Activated naive CD4-positive, alpha-beta T cell (primary cell): Measurements from ENCODE around the gene FAM83B.
"Not testable (repeated sequence)": the region's sequence is repeated elsewhere in the genome, so short reads cannot be mapped to it uniquely, and the experiment has no call there.

Source experiments
- DNase-seq, 4 experiments: peaks; one replicate each; lab custom pipeline; 2025; lab: John Stamatoyannopoulos, UW

Gene FAM83B

DNA sequence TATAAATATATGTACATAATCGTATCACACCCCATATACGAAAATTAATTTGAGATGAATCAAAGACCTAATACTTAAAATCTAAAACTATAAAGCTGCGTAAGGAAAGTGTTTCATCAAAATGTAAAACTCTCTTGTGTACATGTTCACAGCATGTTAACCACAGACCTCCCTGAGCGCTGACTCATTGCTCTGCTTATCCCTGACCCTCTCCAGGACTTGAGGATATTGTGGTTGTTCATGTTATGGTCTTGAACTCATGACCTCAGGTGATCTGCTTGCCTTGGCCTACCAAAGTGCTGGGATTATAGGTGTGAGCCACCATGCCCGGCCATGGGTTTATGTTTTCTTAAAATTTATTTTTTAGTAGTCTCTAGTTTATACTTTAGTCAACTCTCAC, 14.2 kb downstream of the FAM83B start:
- DNase-seq, result no peak

DNA sequence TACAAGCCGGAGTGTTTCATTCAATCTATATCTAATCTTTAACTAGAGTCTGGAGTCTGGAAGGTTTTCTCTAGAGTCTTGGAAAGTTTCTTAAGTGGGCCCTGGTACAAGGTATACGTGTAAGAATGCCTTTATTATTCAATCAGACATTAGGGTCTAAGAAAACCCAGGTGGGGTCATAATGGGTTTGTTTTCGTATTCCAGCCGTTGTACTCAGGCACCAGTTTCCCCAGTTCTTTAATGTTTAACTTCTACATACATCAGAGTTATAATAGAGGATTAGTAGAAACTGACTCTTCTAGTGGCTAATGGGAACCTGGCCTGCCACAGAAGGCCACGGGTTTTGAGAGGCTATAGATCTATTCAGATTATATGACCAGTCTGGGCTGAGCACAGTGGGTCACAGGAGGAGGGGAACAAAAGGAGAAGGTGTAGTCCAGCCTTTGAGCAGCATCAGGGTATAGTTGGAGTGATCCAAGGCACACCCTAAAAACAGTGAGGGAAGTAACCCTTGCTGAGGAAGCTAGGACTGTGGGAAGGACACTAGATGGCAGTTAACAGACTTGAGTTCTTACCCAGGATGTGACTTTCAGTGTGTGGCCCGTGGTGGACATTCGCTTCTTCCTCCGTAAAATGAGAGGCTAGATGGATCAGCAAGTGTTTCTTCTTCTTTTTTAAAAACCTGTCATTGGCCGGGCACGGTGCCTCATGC, 15.5 kb downstream of the FAM83B start:
- DNase-seq, result no peak

DNA sequence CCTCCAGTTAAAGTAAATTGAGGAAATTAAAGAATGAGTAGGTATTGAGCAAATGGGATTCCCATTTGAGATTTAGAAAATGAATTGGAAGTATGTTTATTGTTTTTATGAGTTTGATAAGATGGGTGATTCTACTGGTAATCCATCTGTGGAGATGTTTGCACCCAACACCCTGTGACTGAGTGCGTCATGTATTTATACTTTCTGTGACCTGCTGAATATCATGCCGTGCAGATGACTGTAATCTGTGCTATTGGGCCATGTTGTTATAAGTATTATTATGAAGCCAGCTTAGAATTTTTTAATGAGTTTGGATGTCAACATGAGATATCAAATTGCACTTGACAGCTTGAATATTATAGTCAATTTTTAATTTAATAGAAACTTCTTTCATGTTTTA, 17.7 kb downstream of the FAM83B start:
- no peak for DNase-seq

DNA sequence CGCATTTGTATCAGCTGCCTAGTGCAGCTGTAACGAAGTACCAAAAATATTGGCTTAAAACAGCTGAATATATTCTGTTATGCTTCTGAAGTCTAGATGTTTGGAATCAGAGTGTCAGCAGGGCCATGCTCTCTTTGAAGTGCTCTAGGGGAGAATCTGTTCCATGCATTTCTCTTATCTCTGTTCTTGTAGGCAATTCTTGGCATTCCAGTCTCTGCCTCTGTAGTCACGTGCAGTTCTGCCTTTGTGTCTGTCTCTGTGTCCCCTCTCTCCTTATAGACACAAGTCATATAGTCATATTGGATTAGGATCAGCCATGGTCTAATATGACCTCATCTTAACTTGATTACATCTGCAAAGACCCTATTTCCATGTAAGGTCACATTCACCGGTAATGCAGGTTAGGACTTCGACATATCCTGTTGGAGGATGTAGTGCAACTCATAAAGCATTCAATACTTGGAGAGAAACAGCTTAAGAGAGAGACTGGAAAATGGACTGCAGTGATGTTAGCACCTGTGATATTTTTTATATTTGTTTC, 18.6 kb downstream of the FAM83B start:
- DNase-seq, result no peak

DNA sequence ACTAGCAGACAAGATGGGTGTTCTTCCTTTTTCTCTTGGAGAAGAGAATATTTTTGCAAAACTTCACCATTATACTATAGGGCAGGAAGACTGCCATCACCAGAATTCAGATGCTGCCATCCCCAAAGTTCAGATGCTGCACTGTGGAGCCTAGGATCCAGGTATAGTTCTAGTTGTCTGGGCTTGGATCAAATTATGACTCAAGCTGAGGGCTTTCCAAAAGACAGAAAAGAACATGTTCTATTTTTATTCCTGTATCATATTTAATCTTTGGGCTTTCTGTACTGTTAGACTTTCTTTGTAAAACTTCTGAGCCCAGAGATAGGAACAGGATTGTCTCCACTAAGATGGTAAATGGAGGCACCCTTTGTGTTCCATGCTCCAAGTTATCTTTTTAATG, 22.0 kb downstream of the FAM83B start:
- no peak for DNase-seq

DNA sequence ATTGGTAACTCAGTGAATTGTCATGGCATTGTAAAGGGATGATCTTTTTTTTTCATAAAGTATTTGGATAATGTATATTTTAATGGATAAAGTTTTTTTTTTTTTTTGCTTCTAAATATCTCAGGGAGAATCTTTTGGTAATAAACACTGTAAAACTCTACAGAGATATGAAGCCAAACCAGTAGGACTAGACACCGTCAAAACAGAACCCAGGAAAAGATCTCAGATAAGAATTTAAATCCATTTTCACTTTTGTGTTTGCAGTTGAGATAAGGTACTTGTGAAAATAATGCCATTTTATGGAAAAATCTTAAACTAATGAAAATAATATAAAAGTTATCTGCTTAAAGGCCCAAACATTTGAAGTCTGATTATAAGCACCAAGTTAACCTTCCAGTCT, 27.0 kb downstream of the FAM83B start:
- DNase-seq, result no peak

DNA sequence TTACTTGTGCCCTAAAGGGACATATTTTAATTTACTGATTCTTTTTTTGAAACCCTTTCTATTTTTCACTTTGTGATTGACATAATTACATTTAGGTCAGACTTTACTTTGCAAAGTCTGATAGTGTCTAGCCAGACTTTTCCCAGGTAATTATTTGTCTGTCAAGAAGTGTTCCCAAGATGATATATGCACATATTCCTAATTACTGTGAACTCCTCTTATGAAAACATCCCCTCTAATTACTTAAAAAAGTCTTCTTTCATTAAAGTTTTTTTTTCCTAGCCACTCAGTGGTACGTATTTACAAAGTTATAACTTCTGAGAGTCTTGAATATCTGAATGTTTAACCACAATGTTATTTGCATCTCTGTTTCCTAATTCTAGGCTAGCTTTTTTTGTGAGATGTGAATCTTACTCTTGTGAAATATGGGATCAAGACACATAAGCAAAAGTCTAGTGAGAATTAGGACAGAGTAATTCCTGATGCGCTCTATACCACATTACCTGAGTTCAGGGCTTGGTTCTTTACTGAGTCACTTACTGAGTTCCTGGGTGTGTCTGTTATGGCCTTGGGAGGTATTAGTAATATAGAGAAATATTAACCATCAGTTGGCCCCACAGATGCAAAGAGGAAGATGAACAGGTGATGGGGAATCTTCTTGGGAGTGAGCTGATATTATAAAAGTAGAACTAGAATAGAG, 27.9 kb downstream of the FAM83B start:
- DNase-seq, result no peak

DNA sequence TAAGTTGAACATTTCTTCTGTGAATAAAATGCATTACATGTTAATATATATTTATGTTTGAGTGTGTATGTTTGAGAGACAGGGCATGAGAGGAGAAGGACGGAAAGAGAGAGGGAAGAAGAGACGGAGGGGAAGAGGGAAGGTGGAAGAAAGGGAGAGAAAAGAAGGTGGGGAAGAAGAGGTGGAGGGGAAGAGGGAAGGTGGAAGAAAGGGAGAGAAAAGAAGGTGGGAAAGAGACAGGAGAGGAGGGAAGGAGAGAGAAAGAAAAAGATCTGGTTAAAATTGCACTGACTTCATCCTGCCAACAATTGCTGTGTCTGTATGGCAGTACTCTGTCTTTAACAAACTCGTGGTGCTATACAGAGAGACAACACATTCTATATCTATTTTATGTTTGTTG, 29.0 kb downstream of the FAM83B start:
- DNase-seq, result no peak

DNA sequence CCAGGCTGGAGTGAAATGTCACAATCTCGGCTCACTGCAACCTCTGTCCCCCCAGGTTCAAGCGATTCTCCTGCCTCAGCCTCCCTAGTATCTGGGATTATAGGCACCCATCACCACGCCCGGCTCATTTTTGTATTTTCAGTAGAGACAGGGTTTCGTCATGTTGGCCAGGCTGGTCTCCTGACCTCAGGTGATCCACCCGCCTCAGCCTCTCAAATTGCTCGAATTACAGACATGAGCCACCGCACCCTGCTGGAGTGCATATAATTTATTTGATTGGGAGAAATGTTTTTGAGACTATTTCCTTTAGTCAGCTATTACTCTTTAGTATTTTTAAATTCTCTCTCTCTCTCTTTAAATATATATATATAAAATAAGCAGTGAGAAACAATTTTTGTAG, 29.8 kb downstream of the FAM83B start:
- no peak for DNase-seq

DNA sequence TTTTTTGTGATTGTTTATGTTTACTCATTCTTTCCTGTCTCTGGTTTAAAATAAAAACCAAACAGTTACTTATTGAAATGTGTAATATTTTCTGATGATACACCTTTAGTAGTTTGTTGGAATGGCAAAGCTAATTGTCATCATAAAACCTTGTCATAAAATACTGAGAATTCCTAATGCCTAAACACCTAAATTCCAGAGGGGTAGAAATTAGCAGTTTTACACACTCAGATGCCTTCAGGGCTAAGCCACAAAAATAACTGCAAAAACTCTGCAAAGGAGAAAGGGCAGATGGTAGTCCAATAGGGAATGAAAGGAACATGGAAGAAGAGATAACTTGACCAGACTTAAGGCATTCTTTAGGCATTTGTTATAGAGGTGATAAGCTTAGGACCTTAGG, 30.3 kb downstream of the FAM83B start:
- no peak for DNase-seq

DNA sequence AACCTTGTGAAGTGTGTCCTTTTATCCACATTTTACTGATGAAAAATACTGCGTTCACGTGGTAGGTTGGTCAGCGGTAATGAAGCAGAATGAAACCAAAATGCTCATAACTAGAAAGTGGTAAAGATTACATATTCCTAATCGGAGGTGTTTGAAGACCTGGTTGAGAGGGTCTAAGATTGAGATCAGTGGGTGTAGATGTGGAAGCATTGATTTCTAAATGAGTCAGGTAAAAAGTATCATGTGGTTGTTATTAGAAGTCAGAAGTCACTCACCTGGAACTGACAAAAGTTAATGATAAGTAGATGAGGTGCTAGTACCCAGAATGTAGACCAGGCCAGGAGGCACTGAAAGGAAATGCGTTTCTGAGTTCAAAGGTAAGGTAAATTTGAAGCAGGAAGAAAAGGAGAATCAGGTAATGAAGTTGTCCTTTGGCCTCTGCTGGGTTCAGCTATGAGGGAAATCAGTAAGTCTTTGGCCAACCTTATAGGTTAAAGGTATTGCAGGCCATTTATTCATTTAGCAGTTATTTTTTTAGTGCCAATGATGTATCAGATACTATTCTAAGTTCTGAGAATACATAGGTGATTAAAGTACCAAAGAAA, 31.2 kb downstream of the FAM83B start:
- DNase-seq, result no peak

DNA sequence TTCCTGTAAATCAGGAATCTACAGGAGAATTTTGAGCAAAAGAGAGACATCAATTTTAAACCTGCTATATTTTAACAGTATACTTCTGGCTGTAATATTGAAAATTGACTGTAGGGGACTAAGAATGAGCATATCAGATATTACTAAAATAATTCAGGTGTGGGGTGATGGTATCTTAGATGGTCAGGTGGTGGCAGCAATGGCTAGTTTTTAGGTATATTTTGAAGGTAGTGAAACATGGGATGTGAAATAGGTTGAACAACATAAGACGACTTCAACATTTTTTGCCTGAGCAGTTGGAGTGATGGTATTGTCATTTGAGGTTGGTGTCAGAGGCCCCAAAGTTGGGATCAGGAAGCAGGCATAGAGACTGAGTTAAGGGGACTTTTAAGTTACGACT, 32.1 kb downstream of the FAM83B start:
- no peak for DNase-seq

DNA sequence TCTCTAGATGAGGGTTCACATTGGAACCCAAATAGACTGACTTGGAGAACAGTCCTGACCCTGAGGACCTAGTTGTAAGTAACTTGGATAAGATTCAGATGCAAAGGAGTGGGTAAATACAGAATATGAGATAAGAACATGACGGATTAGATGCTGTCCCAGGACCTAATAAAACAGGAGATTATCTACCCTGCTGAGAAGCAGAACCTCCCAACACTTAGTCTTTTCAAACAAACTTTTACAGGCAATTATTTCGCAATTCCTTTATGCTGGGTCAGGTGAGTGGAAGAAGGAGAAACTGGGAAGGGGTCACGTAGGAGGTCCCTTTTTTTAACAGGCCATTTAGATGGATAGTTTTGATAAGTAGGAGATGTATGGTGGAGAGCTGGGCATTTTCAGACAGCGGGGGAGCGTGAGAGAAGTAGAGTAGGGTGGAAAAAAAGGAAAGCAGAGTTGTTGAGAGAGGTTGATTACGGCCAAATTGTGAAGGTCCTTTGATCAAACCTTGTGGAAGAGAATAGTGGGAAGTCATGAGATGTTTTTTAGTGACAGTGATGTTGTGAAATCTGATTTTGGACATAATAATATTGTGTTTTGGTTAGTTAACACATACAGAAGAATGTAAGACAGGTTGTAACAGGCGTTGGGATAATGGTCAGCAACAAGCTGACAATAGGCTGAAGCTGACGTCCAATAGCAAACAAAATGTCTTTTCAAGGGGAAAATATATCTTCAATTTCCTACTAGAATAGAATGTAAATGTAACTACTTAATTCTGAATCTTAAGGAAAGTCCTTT, 32.8 kb downstream of the FAM83B start:
- DNase-seq, result no peak

DNA sequence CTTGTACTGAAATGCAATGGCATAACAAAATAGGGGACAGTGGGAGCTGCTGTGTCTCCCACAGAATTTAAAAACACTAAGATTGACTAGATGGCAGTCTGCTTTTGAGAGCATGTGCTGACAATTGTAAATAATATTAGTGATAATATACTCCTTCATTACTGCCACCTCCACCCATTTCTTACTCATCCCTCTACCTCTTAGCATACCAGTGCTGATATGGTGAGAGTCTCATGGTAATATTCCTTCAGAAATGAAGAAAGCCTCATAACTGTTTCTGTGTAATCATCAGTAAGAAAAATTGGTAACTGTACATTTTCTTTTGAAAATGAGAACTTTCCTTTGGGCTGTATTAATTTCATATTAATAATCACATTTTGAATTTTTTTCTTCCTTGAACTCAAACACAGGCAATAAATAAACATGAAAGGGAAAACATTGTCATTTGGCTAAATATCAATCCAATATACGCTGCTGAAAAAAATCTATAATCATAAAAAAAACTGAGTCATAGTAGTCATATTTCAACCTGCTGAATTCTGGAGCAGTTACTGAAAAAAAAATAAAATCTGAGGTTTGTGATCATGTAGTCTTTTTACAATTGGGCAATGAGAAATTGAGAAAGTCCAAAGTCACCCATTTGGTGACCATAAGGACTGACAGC, 34.6 kb downstream of the FAM83B start:
- no peak for DNase-seq

DNA sequence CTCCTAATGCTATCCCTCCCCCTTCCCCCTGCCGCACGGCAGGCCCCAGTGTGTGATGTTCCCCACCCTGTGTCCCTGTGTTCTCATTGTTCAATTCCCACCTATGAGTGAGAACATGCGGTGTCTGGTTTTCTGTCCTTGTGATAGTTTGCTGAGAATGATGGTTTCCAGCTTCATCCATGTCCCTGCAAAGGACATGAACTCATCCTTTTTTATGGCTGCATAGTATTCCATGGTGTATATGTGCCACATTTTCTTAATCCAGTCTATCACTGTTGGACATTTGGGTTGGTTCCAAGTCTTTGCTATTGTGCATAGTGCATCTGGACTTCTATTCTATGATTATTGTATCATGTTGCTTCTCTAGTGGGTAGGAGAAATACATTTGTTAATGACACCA, 35.3 kb downstream of the FAM83B start:
- DNase-seq, result not testable (repeated sequence)

DNA sequence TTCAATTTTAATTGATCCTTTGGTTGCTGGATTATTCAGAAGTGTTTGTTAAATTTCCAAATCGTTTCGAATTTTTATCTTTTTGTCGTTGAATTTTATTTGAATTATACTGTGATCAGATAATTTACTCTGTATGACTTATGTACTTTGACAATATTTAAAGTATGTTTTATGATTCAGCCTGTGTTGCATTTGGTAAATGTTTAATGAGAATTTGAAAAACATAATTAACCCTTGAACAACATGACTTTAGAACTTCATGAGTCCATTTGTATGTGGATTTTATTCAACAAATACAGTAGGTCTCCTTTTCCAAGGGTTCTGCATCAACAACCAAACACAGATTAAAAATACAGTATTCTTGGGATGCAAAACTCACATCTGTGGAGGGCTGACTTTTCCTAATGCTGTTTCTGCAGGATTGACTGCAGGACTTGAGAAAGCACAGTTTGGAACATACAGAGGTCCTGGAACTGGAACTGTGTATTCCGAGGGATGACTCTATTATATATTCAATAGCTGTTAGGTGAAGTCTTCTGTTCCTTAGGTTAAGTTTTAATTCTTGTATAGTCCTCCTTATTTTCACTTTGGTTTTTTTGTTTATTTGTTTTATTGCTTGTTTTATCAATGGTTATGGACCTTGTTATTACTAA, 40.5 kb downstream of the FAM83B start:
- no peak for DNase-seq

DNA sequence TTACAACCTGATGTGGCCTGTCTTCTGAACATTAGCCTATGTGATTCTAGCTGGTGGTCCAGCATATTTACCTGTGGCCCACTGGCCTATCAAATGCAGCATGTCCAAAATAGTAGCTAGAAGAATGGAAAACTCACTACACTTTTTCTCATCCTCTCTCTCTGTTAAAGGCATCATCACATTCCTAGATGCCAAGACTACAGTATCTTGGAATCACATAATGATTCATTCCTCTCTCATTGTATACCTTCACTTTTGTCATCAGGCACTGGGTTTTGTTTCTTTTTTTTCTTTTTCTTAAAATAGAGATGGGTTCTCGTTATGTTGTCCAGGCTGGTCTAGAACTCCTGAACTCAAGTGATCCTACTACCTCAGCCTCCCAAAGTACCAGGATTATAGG, 45.0 kb downstream of the FAM83B start:
- no peak for DNase-seq

DNA sequence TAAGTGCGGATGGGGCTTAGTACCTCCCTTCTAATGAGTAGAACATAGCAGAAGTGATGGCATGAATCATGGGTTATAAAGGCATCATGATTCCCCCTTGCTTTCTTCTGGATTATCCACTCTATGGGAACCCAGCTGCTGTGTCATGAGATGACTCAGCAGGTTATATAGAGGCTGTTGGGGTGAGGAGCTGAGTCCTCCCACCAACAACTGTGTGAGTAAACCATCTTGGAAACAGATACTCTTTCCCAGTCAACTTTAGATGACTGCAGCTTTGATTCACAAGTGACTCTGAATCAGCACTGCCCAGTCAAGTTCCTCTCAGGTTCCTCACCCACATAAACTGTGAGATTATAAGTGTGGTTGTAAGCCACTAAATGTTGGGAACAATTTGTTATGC, 46.3 kb downstream of the FAM83B start:
- DNase-seq, result no peak

DNA sequence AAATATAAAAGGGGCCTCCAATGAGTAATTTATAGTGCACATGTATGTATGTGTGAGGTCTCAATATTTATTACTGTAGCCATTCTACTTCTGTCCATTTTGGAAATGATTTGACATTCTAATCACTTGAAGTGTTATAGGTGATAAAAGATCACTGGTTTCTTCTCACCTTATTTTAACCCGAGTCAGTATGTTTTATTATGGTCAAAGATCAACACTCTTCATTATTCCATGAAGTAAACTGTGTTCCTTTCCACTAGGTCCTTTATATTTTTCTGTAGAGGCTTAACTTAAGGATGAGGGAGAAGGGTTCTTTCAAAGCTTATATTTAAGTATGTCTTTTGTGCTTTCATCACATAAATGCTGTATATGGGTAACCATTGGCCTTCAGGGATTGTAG, 47.2 kb downstream of the FAM83B start:
- DNase-seq, result no peak

DNA sequence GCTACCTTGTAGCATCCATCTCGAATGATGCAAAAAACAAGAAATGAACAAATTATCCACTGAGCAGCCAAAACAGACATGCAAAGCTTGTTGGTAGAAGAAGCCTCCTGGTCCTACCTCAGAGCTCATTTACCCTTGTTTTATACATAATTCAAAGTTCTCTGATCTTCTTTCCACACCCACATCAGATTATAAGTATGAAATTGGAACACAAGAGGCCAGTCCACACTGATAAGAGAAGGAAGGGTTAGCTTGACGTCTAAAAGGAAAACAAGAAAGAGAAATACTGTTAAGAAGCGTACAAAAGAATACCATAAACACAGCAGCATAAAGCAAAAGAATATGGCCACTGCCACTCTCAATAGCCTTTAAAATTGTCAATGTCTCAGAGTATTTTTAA, 49.7 kb downstream of the FAM83B start:
- no peak for DNase-seq

DNA sequence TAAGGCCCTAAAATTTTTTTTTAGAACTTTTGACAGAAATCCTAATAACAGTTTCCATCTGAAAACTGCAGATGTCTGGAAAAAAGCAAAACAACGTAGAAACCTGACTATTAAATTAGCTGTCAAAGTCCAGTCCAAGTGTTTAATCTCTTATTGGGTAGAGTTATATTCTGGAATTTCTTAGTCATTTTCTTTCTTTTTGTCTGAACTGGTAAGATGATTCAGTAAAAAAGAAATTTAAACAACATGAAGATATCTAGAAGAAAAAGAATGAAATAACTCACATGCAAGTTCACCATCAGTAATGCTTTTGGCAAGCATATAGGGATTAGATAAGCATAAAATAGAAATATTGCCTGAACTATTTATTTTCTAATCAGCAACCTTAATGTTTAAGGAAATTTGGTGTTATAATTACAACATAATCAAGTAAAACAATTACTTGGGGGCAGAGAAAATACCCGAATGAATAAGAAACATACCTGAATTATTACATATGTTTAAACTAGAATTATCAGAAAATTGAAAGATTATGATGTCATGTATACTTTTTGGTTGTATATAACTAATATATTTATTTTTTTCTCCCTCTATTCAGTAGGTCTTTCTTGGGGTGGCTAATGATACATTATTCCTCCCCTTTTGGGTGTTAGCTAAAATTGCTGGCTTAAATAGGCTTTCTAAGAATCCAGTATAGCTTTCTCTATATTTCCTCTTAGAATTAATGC, 51.1 kb downstream of the FAM83B start:
- no peak for DNase-seq
